Liver (tissue), 9 donors: ENCODE measurements around the gene LSM6. TPM values are rescaled to one million over a fixed set of nuclear protein-coding genes. Genes with fewer than 3 reads are reported as not detected.

Experiments
- DNase-seq: peaks from one replicate; pipeline ENCODE4 v3.0.0-alpha.2; 2017; ENCODE audit warnings: low spot score
- H3K27ac ChIP-seq, 2 donors: one replicate each; pipeline ENCODE4 v1.7.0; 2013; ENCODE audit warnings: inconsistent platforms in 2 of 2, low read length in 2 of 2, control low read depth in 1 of 2, low read depth in 1 of 2, mild to moderate bottlenecking in 1 of 2
- H3K27me3 ChIP-seq, 4 donors: one replicate each; pipeline versions ENCODE4 v1.6.1 to v1.7.0; 2013; ENCODE audit warnings: low read length in 3 of 4, inconsistent platforms in 1 of 4, mild to moderate bottlenecking in 1 of 4, moderate library complexity in 1 of 4; ENCODE audit not compliant: control insufficient read depth in 4 of 4, insufficient read depth in 4 of 4
- H3K36me3 ChIP-seq, 4 donors: one replicate each; pipeline versions ENCODE4 v1.6.1 to v1.7.0; 2013; ENCODE audit warnings: low read length in 3 of 4, mild to moderate bottlenecking in 3 of 4, low read depth in 1 of 4, moderate library complexity in 1 of 4; ENCODE audit not compliant: control insufficient read depth in 4 of 4, insufficient read depth in 3 of 4
- H3K4me1 ChIP-seq, 4 donors: one replicate each; pipeline versions ENCODE4 v1.6.1 to v1.7.0; 2013; ENCODE audit warnings: low read length in 3 of 4, mild to moderate bottlenecking in 3 of 4, moderate library complexity in 1 of 4; ENCODE audit not compliant: control insufficient read depth in 4 of 4, insufficient read depth in 4 of 4
- H3K4me3 ChIP-seq, 3 donors: one replicate each; pipeline versions ENCODE4 v1.6.1 to v1.7.0; 2013; ENCODE audit warnings: low read length in 3 of 3, control low read depth in 1 of 3, low read depth in 1 of 3, mild to moderate bottlenecking in 1 of 3
- H3K9ac ChIP-seq, 2 donors: one replicate each; pipeline ENCODE4 v1.7.0; 2013; ENCODE audit warnings: low read length in 2 of 2, mild to moderate bottlenecking in 2 of 2, moderate library complexity in 2 of 2, control low read depth in 1 of 2, low read depth in 1 of 2
- H3K9me3 ChIP-seq, 4 donors: one replicate each; pipeline versions ENCODE4 v1.6.1 to v1.7.0; 2013; ENCODE audit warnings: low read length in 3 of 4; ENCODE audit not compliant: control insufficient read depth in 4 of 4
- CTCF ChIP-seq: fragments of 150-350 bp; IDR thresholded peaks from 2 replicates; pipeline ENCODE4 v1.5.1; 2017; ENCODE audit warnings: improper control_type of control experiment, low read depth, low read length; ENCODE audit not compliant: missing input control
- EGR1 ChIP-seq, 2 donors: IDR thresholded peaks; 2 replicates each; pipeline ENCODE4 v1.6.1; 2016 to 2018; ENCODE audit warnings: antibody characterized with exemption in 2 of 2, low read depth in 2 of 2
- FOXA1 ChIP-seq: IDR thresholded peaks from 2 replicates; pipeline ENCODE4 v1.6.1; 2016; ENCODE audit warnings: antibody characterized with exemption
- FOXA2 ChIP-seq: IDR thresholded peaks from 2 replicates; pipeline ENCODE4 v1.6.1; 2016; ENCODE audit warnings: antibody characterized with exemption
- GABPA ChIP-seq, 2 donors: IDR thresholded peaks in 1 of 2; conservative IDR thresholded peaks in 1 of 2; 2 replicates each; pipeline ENCODE4 v1.6.1; 2016; ENCODE audit warnings: antibody characterized with exemption in 2 of 2, mild to moderate bottlenecking in 1 of 2, moderate library complexity in 1 of 2
- HNF4A ChIP-seq, 2 donors: conservative IDR thresholded peaks; 2 replicates each; pipeline ENCODE4 v1.6.1; 2016; ENCODE audit warnings: antibody characterized with exemption in 2 of 2, mild to moderate bottlenecking in 2 of 2
- HNF4G ChIP-seq: IDR thresholded peaks from 2 replicates; pipeline ENCODE4 v1.6.1; 2016; ENCODE audit warnings: antibody characterized with exemption
- NR2F2 ChIP-seq: IDR thresholded peaks from 2 replicates; pipeline ENCODE4 v1.6.1; 2016; ENCODE audit warnings: antibody characterized with exemption
- REST ChIP-seq: IDR thresholded peaks from 2 replicates; pipeline ENCODE4 v1.6.1; 2016; ENCODE audit warnings: antibody characterized with exemption, mild to moderate bottlenecking
- SP1 ChIP-seq: IDR thresholded peaks from 2 replicates; pipeline ENCODE4 v1.6.1; 2018; ENCODE audit warnings: antibody characterized with exemption, mild to moderate bottlenecking
- TAF1 ChIP-seq: conservative IDR thresholded peaks from 2 replicates; pipeline ENCODE4 v1.6.1; 2016; ENCODE audit warnings: antibody characterized with exemption, mild to moderate bottlenecking
- YY1 ChIP-seq: IDR thresholded peaks from 2 replicates; pipeline ENCODE4 v1.6.1; 2016; ENCODE audit warnings: antibody characterized with exemption, mild to moderate bottlenecking
- ZBTB33 ChIP-seq: IDR thresholded peaks from 2 replicates; pipeline ENCODE4 v1.6.1; 2016; ENCODE audit warnings: antibody characterized with exemption
- WGBS: extraction: QIAGEN DNeasy Blood & Tissue Kit; methylation state at CpG from one replicate; pipeline ENCODE4 v1.1.7; 2013; 5-methylcytosine and 5-hydroxymethylcytosine counted together
- polyA plus RNA-seq, 2 donors: library from polyadenylated mRNA; stranded (reverse) in 1 of 2; unstranded in 1 of 2; fragments of 200-250 nt in 1 of 2; fragments of >200 nt in 1 of 2; fragmentation: Nextera tagmentation in 1 of 2; extraction: Ambion mirVana in 1 of 2; gene quantifications; one replicate each; pipeline versions ENCODE4 v1.2.1 to v1.2.3, GENCODE V29; 2013 to 2015
- total RNA-seq, 2 donors: library from RNA; depleted of rRNA; stranded (reverse); fragments of >200 nt; gene quantifications; one replicate each; pipeline ENCODE4 v1.2.3, GENCODE V29; 2014
- donor health status: healthy.
- donor health status: healthy.
- donor health status: healthy.
- donor health status: healthy.
- donor health status: healthy.

Gene LSM6
- total and polyA plus RNA-seq, 4 donors = 14.7 to 26.9 (median 24.2) TPM

DNA sequence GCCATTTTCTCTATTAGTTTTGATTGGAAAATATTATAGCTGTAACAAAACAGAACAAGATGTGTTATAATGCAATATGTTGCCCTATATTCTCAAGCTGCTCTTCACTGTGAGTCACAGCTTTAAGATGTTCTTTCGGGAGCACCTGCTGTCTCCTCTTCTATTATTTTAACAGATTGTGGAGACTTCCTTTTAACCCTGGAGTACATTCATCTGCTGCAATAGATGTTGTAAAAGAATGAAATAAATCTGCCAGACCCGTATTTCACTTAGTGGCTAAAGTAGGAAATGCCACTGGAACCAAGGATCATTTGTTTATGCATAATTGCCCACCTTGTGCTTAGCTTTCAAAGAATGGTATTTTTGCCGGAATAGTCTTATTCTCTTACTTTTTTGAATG lies 11.1 kb downstream of the LSM6 start:
- TF ChIP-seq YY1 (no peak), FOXA1 (no peak)
- H3K4me1 ChIP-seq = no peaks in the 10 kb centered on the region
- DNase-seq = no peak
- H3K27me3 ChIP-seq = no peaks in the 10 kb centered on the region
- H3K9me3 ChIP-seq = no peaks in the 10 kb centered on the region
- H3K9ac ChIP-seq = no peak overlapping the region
- WGBS = 92% methylated on average over 3 of the region's 3 CpGs
- no peak overlapping the region for H3K27ac ChIP-seq
- H3K36me3 ChIP-seq = peaks cover 0 to 37% (median 32%) of the 10 kb centered on the region in 4 donors
- H3K4me3 ChIP-seq = no peak overlapping the region

DNA sequence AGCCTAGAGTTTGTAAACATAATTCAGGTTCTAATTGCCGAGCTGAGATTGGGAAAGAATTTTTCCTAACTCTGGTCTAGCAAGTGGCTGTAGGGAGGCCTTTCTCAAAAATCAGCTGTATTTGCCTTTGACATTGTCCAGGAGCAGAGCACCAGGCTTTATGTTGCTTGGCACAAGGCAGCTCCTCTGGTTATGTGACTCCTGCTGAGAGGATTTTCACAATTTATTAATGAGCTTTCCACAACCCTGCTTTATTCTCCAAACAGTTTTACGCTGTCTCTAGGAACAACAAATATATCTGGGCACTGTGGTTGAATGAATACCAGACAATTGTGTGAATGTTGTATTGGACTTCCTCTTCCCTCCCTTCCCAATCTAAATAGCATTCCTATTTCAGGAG lies 14.9 kb downstream of the LSM6 start:
- WGBS = 92% methylated on average over 2 of the region's 2 CpGs
- H3K27me3 ChIP-seq = no peaks in the 10 kb centered on the region
- no peak overlapping the region for H3K4me3 ChIP-seq
- H3K4me1 ChIP-seq = peaks cover 0 to 2% (median 0%) of the 10 kb centered on the region in 4 donors
- no peak for TF ChIP-seq REST
- no peak for TF ChIP-seq FOXA1
- no peak for TF ChIP-seq TAF1
- no peak for TF ChIP-seq HNF4G
- no peak for TF ChIP-seq CTCF
- TF ChIP-seq ZBTB33 = no peak
- TF ChIP-seq FOXA2 = no peak
- no peak for TF ChIP-seq EGR1 (IDR thresholded peaks at IDR 0.05; ENCODE audit: low read depth in 2 of 2)
- H3K27ac ChIP-seq = no peak overlapping the region
- peaks cover 0 to 31% (median 28%) of the 10 kb centered on the region in 4 donors for H3K36me3 ChIP-seq
- no peak overlapping the region for H3K9ac ChIP-seq
- DNase-seq = no peak
- H3K9me3 ChIP-seq = no peaks in the 10 kb centered on the region

DNA sequence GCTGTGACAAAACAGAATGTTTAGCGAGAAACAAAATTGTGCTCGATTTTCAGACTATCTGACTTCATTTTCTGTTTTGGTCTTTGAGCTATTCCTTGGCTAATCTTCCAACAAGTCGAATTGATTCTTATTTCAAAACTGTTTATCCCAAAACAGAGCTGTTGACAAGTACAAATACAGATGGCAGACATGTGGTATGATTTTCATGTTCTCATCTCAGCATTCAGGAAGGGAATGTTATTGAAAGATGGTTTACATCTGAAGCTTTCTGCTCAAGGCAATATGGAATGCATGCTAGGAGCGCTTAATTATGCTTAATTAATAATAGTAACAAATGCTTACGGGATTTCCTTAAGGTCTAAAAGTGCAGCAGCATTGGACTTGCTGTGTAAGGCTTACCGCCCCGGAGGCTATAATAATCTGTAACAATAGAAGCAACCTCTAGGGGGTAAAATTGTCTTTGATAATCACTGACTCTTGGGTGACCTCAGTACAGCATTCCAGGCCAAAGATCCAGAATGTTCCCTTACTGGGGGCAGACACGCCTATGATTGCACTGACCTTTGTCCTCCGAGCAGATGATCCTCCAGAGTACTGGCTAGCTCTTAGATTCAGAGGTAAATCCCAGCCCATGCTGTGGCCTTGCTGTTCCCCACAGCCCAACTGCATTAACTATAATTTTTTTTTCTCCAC lies 16.4 kb downstream of the LSM6 start:
- Histone ChIP-seq H3K9me3 (no peaks in the 10 kb centered on the region), H3K36me3 (peaks cover 0 to 29% (median 23%) of the 10 kb centered on the region in 4 donors), H3K4me3 (no peak overlapping the region), H3K4me1 (peaks cover 0 to 2% (median 0%) of the 10 kb centered on the region in 4 donors), H3K27me3 (no peaks in the 10 kb centered on the region), H3K27ac (no peak overlapping the region), H3K9ac (no peak overlapping the region)
- no peak for DNase-seq
- WGBS = 66% methylated on average over 9 of the region's 9 CpGs
- TF ChIP-seq EGR1 (IDR thresholded peaks at IDR 0.05; ENCODE audit: low read depth in 2 of 2) (no peak), REST (peak; percentile 24), HNF4A (conservative IDR thresholded peaks at IDR 0.05) (peak; percentile 85 to 92), YY1 (no peak), SP1 (peak; percentile 74), GABPA (IDR thresholded peaks at IDR 0.05 in 1 of 2, conservative IDR thresholded peaks at IDR 0.05 in 1 of 2) (no peak), NR2F2 (peak; percentile 86), CTCF (no peak)
